Measurements from ENCODE around the gene CTIF. TPM values are rescaled to one million over a fixed set of nuclear protein-coding genes. Genes with fewer than 3 reads are reported as not detected.
A peak's percentile ranks its signal among the peaks of the same experiment; 100 is the strongest.

CTIF gene
- total RNA-seq, 6 donors from 2014 or later, result 32.1 to 62.4 (median 47.8) TPM

DNA sequence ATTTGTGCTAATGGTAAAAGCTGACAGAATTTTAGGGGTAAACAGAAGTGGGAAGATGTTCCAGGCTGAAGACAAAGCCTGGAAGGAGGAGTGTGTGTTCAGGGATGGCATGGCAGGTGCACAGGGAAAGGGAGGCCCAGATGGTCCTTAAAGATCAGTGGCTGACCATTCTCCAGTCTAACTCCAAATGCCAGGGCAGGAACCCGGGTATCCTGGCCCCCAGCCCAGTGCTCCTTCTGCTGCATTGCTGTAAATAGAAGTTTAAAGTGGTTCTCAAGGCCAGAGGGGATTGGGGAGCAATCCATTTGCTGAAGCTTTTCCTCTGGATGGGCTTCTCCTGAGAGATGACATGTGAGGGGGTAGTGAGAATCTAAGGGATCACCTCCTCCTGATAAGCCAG is 158.6 kb downstream of the CTIF start:
- Histone ChIP-seq H3K9me3 (no peaks in the 10 kb centered on the region), H3K27ac (no peak overlapping the region), H3K36me3 (no peaks in the 10 kb centered on the region), H3K4me1 (peaks cover 3 to 13% (median 9%) of the 10 kb centered on the region in 4 donors), H3K4me3 (no peak overlapping the region), H3K27me3 (no peaks in the 10 kb centered on the region)
- TF ChIP-seq POLR2AphosphoS5 (IDR thresholded peaks at IDR 0.05) (no peak), CTCF (IDR thresholded peaks at IDR 0.05) (no peak), POLR2A (IDR thresholded peaks at IDR 0.05) (no peak), EP300 (IDR thresholded peaks at IDR 0.05) (no peak)
- WGBS, 2 donors, result 35 to 50% methylated on average over 1 of the region's 1 CpG
- no peak for ATAC-seq (ENCODE audit: low FRiP score in 2 of 2)
- no peak for DNase-seq

GRCh38 chr18:48698707-48699106 is 159.9 kb downstream of the CTIF start:
- ATAC-seq (ENCODE audit: low FRiP score in 2 of 2) (peak in 1 of 2 donors; percentile 13), DNase-seq (no peak)
- no peak for TF ChIP-seq EP300 (IDR thresholded peaks at IDR 0.05)
- TF ChIP-seq POLR2AphosphoS5 (IDR thresholded peaks at IDR 0.05), result no peak
- Histone ChIP-seq H3K9me3 (no peaks in the 10 kb centered on the region), H3K4me3 (no peak overlapping the region), H3K27ac (no peak overlapping the region), H3K27me3 (no peaks in the 10 kb centered on the region), H3K4me1 (peaks cover 3 to 13% (median 10%) of the 10 kb centered on the region in 4 donors), H3K36me3 (no peaks in the 10 kb centered on the region)
- 64 to 91% methylated on average over 3 to 5 of the region's 5 CpGs for whole genome bisulfite sequencing, 2 donors

- H3K27me3 ChIP-seq, result no peaks in the 10 kb centered on the region
- ATAC-seq (ENCODE audit: low FRiP score in 2 of 2), result no peak
- H3K4me1 ChIP-seq, result peaks cover 3 to 13% (median 10%) of the 10 kb centered on the region in 4 donors
- H3K4me3 ChIP-seq, result no peak overlapping the region
- no peak for TF ChIP-seq POLR2AphosphoS5 (IDR thresholded peaks at IDR 0.05)
- TF ChIP-seq EP300 (IDR thresholded peaks at IDR 0.05), result no peak
- no peak for TF ChIP-seq CTCF (IDR thresholded peaks at IDR 0.05)
- no peak for TF ChIP-seq POLR2A (IDR thresholded peaks at IDR 0.05)
- H3K9me3 ChIP-seq, result no peaks in the 10 kb centered on the region
- H3K27ac ChIP-seq, result no peak overlapping the region
- 85 to 88% methylated on average over 7 of the region's 7 CpGs for WGBS, 2 donors
- DNase-seq, result no peak
- no peaks in the 10 kb centered on the region for H3K36me3 ChIP-seq
Measured at GRCh38 chr18:48699761-48700160, 160.9 kb downstream of the CTIF start.

DNA sequence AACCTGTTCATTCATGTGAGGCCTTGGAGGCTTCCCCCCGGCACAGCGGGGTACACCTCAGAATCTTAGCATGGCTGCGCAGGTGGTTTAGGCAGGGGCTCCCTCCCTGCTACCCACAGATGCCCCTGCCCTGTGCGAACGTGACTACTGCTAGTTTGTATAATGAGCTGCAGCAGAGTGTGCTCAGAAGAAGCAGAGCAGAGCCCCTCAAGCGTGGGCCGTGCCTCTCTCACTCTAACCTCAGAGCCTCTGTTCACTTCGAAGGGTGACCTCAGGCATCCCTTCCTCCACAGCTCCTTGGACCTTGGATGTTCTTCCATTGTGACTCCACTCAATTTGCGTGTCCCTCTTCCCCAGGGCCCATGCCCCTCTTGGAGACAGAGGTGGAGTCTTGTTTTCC is 161.6 kb downstream of the CTIF start:
- TF ChIP-seq POLR2AphosphoS5 (IDR thresholded peaks at IDR 0.05) (no peak), CTCF (IDR thresholded peaks at IDR 0.05) (no peak), EP300 (IDR thresholded peaks at IDR 0.05) (no peak), POLR2A (IDR thresholded peaks at IDR 0.05) (no peak)
- WGBS, 2 donors, result 96 to 97% methylated on average over 9 of the region's 9 CpGs
- no peak overlapping the region for H3K27ac ChIP-seq
- no peaks in the 10 kb centered on the region for H3K9me3 ChIP-seq
- H3K27me3 ChIP-seq, result no peaks in the 10 kb centered on the region
- DNase-seq (no peak), ATAC-seq (ENCODE audit: low FRiP score in 2 of 2) (no peak)
- H3K4me1 ChIP-seq, result peaks cover 3 to 11% (median 8%) of the 10 kb centered on the region in 4 donors
- H3K4me3 ChIP-seq, result no peak overlapping the region
- no peaks in the 10 kb centered on the region for H3K36me3 ChIP-seq

DNA sequence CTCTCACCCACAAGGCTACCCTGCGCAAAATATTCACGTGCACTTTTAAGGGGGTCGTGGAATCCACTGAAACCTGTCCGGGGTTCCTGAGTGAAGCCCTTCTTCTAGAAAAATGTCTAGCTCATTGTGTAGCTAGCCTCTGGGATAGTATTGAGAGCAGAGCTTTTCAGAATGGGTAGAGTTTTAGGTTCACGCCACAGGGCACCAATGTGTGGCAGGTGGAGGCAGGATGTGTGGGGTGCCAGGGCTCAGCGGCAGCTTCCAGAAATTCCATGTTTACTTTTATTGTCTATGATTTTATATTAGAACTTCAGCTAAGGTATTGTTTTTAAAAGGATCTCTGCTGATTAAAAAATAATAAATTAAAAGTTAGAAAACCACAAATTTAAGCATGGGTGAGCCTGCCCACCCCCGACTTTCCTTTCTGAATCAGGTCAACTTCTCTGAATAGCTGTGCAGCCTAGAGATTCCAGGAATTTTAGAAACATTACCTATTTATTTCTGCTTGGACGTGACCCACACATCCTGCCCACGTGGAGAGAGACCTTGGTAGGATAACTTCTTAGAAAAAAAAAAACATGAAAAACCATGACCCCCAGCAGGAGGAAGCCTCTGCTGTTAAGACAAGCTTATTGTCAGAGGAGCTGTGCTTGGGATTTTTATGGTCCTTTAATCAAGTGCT is 163.7 kb downstream of the CTIF start:
- TF ChIP-seq CTCF (IDR thresholded peaks at IDR 0.05) (no peak), EP300 (IDR thresholded peaks at IDR 0.05) (no peak), POLR2AphosphoS5 (IDR thresholded peaks at IDR 0.05) (no peak), POLR2A (IDR thresholded peaks at IDR 0.05) (no peak)
- Histone ChIP-seq H3K36me3 (no peaks in the 10 kb centered on the region), H3K27me3 (no peaks in the 10 kb centered on the region), H3K4me3 (no peak overlapping the region), H3K9me3 (no peaks in the 10 kb centered on the region), H3K4me1 (peaks cover 0 to 3% (median 0%) of the 10 kb centered on the region in 4 donors), H3K27ac (no peak overlapping the region)
- ATAC-seq (ENCODE audit: low FRiP score in 2 of 2), result no peak
- no peak for DNase-seq
- 82 to 85% methylated on average over 9 of the region's 9 CpGs for WGBS, 2 donors
